AG09309 (cell line): ENCODE measurements around the gene TMEM259.

Experiments used
- DNase-seq: peaks from one replicate; pipeline ENCODE4 v3.0.0-alpha.2; 2010; ENCODE audit warnings: low read depth
- H3K4me3 ChIP-seq: 2 replicates; pipeline ENCODE4 v1.5.1; 2011; ENCODE audit warnings: mild to moderate bottlenecking, low read depth, low read length, moderate library complexity; ENCODE audit not compliant: control insufficient read depth
- CTCF ChIP-seq: IDR thresholded peaks from 2 replicates; pipeline ENCODE4 v1.5.1; 2011; ENCODE audit warnings: mild to moderate bottlenecking, low read depth, low read length, inconsistent platforms; ENCODE audit not compliant: insufficient read depth, control insufficient read depth; ENCODE audit errors: missing control alignments

The TMEM259 gene

GRCh38 chr19:1051791-1052190 lies 30.9 kb upstream of the TMEM259 start:
- TF ChIP-seq CTCF: no peak
- H3K4me3 ChIP-seq: no peak overlapping the region
- no peak for DNase-seq

- no peak overlapping the region for H3K4me3 ChIP-seq
- no peak for DNase-seq
- no peak for TF ChIP-seq CTCF
Observed at GRCh38 chr19:1050989-1051788, 30.3 kb upstream of the TMEM259 start.

- H3K4me3 ChIP-seq: no peak overlapping the region
- TF ChIP-seq CTCF: no peak
- no peak for DNase-seq
Observed at GRCh38 chr19:1049800-1050199, 28.9 kb upstream of the TMEM259 start.

- TF ChIP-seq CTCF: no peak
- DNase-seq: no peak
- no peak overlapping the region for H3K4me3 ChIP-seq
Observed at GRCh38 chr19:1049106-1049505, 28.2 kb upstream of the TMEM259 start.

- TF ChIP-seq CTCF: no peak
- DNase-seq: no peak
- H3K4me3 ChIP-seq: no peak overlapping the region
Observed at GRCh38 chr19:1047696-1048147, 26.8 kb upstream of the TMEM259 start.

GRCh38 chr19:1046836-1047695 lies 26.1 kb upstream of the TMEM259 start:
- DNase-seq: no peak
- H3K4me3 ChIP-seq: no peak overlapping the region
- no peak for TF ChIP-seq CTCF
